Measurements from ENCODE around the gene INPP5J.

Gene INPP5J

DNA sequence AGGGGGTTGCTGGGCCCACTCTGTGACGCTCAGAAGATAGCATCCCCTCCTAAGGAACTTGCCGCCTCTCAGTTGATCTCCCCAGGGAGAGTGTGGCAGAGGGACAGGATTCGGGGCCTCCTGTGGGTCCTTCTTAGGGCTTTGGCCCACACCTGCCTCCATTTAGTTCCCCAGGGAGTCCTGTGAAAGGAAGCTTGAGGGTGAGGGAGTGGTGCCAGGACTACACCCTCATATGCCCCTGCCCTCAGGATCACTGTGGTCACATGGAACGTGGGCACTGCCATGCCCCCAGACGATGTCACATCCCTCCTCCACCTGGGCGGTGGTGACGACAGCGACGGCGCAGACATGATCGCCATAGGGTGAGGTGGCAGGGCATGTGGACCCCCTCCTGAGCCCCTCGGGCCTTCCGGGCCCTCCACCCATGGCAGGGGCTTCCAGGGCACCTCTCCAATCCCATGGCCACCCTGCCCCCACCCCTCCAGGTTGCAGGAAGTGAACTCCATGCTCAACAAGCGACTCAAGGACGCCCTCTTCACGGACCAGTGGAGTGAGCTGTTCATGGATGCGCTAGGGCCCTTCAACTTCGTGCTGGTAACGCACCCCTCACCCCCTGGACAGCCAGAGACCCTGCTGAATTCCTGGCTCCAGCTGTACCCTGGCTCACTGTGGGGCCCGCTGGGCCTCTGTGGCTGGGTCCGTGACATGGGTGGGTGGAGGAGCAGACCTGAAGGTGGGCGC, 3.5 kb downstream of the INPP5J start:
- no peak for FAIRE-seq

DNA sequence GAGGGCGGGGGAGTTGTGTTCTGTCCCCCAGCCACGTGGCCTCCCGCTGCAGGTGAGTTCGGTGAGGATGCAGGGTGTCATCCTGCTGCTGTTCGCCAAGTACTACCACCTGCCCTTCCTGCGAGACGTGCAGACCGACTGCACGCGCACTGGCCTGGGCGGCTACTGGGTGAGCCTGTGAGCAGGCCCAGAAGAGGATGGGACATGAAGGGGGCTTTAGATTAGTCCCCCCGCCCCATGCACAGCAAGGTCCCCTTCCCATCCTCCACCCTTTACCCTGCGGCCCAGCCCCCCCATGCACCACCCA, 4.1 kb downstream of the INPP5J start:
- no peak for FAIRE-seq

DNA sequence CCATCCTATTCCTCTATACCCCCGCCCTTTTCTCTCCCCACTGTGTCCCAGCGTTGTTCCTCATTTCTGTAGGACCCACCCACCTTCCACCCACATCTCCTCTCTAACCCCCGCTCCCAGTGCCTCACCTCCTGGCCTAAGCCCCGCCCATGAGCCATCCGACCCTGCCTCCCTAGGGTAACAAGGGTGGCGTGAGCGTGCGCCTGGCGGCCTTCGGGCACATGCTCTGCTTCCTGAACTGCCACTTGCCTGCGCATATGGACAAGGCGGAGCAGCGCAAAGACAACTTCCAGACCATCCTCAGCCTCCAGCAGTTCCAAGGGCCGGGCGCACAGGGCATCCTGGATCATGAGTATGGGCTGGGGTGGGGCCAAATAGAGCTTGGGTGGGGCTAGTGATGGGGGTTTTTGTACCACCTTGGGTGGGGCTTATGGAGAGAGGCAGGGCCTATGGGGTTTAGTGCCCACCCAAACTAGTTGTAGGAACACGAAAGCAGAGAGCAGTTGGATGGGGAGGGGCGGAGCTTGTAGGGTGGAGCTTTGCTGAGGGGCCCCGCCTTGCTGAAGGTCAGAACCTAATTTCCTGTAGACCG, 4.5 kb downstream of the INPP5J start:
- no peak for FAIRE-seq

DNA sequence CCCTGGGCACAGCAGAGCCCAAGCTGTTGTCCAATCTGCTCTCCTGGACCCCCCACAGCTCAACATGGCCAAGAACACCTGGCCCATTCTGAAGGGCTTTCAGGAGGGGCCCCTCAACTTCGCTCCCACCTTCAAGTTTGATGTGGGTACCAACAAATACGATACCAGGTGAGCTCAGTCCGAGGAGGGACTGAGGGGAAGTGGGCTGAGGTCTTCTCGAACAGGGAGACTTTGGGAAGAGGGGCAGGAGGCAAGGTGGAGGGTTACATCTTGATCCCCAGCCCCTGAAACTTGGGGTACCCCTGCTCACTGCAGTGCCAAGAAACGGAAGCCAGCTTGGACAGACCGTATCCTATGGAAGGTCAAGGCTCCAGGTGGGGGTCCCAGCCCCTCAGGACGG, 5.4 kb downstream of the INPP5J start:
- no peak for FAIRE-seq

DNA sequence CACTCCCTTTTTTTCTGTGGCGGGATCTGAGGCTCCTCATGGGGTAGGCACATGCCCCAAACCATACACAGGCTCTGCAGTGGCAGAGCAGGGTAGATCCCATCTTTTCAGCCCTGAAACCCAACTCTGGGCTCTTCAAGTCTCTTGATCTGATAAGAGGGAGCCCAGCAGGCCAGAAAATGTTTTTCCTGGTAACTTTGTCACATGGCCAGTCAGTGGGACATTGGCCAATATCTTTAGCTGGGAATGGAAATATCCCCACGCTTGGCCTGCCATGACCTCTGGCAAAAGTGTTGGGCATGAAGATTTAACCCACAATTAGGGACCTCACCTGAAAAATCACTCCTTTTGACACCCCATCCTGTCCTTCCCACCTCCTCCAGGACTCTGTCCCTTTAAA, 8.1 kb downstream of the INPP5J start:
- FAIRE-seq = no peak

DNA sequence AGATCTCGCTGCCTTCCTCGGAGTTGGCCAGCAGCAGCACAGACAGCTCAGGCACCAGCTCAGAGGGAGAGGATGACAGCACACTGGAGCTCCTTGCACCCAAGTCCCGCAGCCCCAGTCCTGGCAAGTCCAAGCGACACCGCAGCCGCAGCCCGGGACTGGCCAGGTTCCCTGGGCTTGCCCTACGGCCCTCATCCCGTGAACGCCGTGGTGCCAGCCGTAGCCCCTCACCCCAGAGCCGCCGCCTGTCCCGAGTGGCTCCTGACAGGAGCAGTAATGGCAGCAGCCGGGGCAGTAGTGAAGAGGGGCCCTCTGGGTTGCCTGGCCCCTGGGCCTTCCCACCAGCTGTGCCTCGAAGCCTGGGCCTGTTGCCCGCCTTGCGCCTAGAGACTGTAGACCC, 11.1 kb downstream of the INPP5J start:
- no peak for FAIRE-seq

DNA sequence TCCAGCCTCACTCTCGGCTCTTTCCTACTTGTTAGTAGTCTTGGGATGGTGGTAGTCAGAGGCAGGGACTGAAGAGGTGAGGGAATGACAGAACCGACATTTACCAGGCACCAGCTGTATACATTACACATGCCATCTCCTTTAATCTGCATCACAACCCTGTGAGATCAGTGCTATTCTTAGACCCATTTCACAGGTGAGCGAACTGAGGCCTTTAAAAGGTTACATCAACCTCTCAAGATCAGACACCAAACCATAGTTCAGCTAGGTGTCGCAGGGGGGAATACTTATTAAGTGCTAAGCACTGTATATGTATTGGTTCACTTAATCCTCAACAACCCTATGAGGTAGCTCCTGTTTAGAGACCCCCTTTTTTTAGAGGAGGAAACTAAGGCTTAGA, 11.9 kb downstream of the INPP5J start:
- FAIRE-seq = no peak

DNA sequence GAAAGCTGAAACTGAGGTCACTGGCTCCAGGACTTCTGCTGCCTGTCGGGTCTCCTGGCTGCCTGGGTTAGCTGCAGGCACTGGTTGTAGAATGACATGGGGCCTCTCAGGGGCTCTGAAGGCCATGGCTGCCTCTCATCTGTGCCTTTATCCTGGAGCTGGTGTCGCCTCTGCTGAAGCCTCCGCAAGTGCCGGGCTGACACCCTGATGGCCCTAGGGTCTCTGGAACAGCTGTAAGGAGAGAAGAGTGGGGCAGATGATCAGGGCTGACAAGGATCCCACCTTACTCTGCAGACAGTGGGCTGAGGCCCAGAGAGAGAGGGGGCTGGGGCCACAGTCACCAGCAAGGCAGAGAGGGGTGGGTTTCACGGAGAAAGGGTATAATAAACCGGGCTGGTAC, 12.9 kb downstream of the INPP5J start:
- no peak for FAIRE-seq

DNA sequence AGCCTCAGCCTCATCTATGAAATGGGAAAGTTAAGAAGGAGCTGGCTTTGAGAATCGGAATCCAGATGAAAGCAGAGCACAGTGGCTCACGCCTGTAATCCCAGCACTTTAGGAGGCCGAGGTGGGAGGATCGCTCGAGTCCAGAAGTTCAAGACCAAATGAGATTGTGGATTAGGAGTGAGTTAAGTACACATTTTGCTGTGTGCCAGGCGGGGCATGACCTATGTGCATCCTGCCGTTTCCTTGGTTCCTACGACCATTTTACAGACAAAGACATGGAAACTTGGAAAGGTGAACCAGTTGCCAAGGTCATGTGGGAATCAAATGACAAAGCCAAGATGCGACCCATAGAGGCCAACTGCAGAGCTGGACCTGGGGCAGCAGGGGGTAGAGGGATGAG, 13.4 kb downstream of the INPP5J start:
- FAIRE-seq = no peak

DNA sequence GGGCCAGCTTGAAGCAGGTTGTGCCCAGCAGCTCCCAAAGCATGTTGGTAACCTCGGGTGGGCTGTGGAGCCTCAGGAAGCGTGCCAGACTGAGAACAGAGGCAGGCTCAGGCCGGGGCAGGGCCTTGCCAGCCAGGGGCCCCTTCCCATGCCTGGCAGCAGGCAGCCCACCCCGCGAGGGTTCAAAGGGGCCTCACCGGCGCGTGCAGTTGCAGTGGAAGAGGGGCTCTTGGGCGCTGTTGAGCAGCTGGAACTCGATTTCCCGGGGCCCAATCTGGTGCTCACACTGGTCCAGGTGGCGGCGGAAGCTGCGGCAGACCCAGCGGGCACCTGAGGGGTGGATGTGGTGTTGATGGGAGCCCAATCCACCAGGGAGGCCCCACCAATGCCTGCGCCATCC, 13.9 kb downstream of the INPP5J start:
- FAIRE-seq = no peak

DNA sequence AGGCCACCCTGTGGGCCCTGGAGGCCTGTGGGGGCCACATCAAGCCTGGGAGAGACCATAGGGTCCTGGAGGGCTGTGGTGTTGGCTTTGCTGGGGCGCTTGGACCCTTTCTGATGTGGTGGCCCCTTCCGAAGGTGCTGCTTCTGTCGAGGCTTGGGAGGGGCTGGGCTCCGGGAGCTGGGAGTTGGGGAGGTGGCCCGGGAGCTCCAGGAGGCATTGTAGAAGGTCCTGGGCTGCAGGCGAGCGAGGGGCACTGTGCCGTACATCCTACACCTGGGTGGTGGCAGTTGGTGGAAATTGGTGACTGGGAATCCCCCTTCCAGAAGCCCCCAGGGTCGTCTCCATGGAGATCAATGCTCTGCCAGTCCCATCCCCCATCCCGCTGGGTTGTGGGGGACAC, 15.0 kb downstream of the INPP5J start:
- no peak for FAIRE-seq

DNA sequence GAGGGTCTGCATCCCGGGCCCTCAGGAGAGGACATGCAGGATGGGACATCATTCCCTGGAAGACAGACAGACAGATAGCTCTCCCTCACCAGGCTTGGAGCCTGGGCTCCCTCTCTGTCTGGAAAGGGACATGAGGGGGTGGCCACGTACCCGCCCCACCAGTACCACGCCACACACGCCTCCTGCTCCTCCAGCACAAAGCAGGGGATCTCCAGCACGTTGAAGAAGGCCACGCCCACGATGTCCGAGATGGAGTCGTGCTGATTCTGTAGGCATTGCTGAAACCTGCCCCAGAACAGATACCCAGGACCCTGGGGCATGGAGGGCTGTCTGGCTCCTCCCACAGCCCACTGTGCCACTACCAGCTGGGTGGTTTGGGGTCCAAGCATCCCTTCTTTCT, 15.4 kb downstream of the INPP5J start:
- no peak for FAIRE-seq

DNA sequence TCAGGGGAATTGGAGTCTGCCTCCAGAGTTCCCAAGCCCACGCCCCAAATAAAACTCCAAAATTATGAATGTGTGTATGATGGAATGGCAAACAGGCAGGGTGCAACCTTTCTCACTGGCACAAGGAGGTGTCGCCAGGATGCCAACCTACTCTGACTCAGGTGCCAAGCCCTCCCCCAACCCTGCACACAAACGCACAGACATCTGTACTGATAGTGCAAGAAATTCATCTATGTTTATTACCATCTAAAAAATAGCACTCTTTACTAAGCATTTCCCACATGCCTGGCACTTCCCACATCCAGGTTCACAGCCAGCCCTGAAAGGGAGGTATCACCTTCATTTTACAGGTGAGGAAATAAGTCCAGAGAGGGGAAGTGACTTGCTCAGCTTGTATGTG, 16.3 kb downstream of the INPP5J start:
- FAIRE-seq = no peak

DNA sequence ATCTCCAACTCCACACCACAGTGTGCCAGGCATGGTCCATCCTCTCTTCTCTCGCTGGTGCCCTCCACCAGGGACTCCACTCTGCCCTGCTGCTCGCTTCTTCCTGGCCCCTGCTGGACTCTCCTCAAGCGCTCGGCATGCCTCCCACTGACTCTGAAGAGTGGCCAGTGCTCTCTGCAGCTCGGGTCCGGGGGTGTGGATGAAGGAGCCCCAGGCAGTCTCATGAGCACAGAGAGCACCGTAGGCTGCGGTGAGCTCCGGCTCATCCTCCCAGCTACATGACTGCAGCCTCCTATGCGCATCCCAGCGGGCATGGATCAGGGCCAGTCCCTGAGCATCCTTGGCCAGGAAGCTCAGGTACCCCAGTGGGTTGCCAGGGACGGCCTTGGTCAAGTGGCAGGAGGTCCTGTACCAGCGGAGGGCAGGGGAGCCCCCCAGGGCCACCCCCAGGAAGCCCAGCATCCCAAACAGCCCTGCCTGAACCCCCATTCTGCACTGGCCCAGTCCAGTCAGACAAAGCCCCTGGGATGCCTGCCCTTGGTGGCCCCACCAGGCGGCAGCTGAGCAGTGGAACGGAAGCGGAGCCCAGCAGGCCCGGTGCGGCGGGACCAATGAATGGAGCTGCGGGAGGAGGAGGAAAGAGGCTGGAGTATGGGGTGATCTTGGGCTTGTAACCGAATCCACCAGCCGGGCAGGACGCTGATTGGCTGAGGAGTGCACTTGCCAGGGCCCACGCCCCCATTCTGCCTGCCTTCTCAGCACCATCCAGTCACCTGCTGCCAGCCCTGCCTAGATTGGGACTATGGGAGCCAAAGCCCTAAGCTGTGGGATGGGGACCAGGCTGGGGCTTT, 17.3 kb downstream of the INPP5J start, which contains the start of gene PLA2G3:
TSS of gene PLA2G3 (minus strand) at position 643 of the 851 bp plus-strand sequence. CDS start at position 489, 154 bp downstream.
- no peak for FAIRE-seq

DNA sequence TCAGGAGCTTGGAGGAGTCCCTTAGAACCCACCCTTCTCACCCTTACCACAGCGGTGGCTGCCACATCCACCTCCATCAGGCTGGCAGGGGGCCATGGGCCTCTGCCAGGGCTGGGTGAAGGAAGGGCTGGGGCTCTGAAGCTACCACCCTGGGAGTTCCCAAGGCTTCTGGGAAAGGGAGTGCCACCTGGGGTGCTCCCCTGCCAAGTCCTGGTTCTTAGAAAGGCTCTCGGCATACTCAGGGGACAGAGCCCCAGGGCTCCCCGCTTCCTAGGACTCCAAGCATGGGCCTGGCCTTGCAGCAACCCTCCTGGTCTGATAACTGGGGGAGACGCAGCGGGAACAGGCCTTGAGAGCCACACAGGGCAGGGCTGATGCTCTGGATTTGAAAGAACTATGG, 18.0 kb downstream of the INPP5J start:
- FAIRE-seq = no peak

DNA sequence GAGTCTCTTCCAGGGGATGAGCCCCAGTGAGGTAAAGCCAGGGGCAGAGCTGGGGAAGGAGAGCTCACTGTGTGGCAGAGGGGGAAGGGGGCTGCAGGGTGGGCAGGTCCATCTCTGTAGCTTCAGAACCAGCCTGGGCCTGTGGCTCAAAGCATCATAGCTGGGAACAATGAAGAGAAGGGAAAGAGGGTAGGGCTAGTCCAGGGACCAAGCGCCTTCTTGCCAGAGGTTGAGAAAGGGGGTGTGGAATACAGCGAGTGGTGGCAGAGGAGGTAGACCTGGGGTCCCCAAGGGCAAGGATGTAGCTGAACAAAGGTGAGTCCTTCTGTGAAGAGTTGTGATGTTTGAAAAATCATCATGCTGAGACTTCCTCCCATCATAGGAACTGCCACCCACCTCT, 18.8 kb downstream of the INPP5J start:
- FAIRE-seq = no peak

DNA sequence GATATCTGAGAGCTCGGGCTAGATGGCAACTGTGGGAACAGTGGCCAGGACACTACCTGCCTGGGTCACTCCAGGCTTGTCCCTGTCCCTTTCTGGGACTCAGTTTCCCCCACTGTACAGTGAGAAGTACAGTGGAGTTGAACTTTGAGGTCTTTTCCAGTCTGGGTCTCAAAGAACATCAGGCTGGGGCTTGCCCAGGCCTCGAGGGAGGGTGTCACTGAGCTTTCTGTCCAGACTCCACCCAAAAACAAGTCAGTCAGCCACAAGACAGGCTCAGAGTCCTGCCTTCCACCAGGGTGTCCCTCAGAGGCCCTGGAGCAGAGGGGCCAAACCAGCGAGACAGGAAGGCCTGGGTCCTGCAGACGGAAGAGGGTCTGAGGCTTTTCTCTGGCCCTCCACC, 19.5 kb downstream of the INPP5J start:
- FAIRE-seq = no peak

DNA sequence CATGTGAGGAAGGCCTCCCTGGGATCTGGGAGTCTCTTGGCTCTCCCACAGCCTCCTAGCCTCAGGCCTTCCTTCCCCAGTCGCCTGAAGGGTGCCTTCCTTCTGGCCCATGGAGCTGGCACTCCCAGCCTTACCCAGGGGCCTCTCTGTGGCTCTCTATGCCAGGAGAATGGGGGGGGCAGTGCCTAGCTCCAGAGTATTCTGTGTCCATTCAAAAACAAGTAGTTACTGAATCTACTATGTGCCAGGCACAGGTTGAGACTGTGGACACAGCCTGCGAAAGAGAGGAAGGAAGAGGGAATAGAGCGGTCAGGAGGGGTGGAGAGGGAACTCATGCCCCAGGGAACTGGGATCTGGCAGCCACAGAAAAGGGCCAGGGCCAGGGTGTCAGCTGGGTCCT, 20.3 kb downstream of the INPP5J start:
- no peak for FAIRE-seq

DNA sequence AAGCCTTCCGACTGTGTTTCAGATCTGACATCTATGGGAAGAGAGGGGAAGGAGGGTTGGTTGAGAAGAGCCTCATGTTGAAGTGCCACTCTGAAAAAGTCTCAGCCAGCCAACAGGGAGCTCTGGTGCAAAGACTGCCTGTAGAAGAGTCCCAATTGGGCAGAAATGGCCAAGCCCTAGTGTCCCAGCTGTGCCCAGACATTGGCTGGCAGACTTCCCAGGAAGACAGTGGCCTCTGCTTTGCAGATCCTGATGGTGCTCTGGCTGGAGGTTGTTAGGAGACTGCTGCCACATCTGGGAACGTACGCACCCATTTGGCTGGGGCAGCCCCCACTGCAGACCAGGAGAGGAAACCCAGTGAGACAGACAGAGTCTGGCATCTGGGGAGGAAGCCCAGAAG, 20.8 kb downstream of the INPP5J start:
- no peak for FAIRE-seq

DNA sequence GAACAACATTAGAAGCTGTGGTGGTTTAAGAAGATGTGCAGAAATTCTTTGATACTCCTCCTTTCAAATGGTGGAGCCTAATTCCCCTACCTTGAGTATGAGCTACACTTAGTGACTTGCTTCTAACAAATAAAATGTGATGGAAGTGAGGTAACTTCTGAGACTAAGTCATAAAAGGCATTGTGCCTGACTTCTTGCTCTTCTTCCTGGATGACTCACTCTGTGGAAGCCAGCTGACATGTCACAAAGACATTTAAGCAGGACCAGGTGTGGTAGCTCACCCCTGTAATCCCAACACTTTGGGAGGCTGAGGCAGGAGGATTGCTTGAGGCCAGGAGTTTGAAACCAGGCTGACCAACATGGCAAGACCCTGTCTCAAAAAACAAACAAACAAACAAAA, 21.5 kb downstream of the INPP5J start:
- no peak for FAIRE-seq

DNA sequence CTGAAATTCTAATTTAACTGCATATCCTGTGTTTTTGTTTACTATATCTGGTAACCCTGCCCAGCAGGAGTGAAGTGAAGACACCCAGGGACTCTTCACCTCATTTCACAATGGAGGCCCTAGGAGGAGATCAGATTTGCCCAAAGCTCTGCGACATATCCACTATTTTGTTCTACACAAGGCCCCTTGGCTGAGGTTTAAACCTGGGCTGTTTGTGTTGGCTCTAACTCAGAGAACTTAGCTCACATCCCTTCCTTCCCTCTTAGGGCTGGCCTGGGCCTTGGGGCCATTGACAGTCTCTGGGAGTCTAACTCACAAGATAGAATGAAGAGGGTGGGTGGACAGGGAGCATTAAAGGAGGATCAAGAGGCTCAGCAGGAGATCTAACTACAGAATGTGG, 25.7 kb downstream of the INPP5J start:
- FAIRE-seq = no peak

DNA sequence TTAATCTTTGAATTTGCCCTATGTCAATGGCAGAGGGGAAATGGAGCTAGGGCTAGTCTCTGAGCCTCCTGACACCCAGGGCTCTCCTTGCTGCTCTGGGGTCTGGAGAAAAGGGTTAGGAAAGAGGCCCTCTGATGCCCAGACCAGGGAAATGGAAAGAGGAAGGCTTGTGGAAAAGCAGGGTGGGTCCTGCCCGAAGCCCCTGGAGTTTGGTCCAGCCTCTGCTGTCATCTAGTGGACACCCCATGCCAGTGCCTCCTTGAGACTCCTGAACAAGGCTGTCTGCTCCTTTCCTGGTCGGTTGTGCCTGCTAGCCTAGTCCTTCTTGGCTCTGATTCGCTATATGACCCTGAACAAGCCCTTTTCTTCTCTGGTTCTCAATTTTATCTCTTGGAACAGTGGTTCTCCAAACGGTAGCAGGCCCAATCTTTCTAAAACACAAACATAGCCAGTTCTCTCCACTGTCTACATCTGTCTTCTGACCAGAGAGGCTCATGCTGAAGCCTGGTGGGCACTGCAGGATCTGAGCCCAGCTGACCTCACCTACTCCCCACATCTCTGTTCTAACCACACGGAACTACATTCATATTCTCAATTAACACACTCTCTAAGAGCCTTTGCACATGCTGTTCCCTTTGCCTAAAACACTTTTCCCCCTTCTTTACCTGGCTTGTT, 26.3 kb downstream of the INPP5J start:
- peak; percentile 49 for FAIRE-seq

DNA sequence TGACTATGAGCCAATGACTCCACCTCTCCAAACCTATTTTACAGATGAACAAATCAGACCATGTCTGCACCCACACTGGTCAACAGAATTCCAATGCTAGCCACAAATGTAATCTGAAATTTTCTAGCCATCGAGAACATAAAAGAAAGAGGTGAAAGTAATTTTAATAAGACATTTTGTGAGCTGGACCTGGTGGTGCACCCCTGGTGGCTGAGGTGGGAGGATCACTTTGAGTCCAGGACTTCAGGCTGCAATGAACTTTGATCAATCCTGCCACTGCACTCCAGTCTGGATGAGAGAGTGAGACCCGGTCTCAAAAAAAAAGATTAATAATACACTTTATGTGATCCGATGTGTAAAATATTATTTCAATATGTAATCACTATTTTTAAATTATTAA, 27.8 kb downstream of the INPP5J start:
- FAIRE-seq = no peak

DNA sequence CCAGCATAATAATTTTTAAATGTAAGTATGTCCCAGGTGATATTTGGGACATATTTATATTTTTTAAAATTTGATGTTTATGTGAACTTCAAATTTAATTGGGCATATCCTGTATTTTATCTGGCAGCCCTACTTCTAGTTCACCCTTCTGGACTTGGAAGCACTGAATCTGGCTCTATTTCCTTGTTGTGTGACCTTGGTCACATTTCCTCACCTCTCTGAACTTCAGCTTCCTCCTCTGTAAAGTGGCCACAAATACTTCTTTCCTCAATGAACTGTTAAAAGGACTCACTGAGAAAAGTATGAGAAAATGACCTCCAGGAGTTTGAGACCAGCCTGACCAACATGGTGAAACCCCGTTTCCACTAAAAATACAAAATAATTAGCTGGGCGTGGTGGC, 29.1 kb downstream of the INPP5J start:
- no peak for FAIRE-seq
